Measurements from ENCODE around the gene KIF21B.

KIF21B gene

GRCh38 chr1:201014816-201015200 is 8.7 kb downstream of the KIF21B start:
- peak overlapping the region; percentile 98 for H3K27ac ChIP-seq
- H3K27me3 ChIP-seq (ENCODE audit: insufficient read depth, low read depth, severe bottlenecking) = no peaks in the 10 kb centered on the region
- no peak for DNase-seq
- no peak for TF ChIP-seq CTCF (IDR thresholded peaks at IDR 0.05; ENCODE audit: low read depth, low read length)
- H3K4me3 ChIP-seq (ENCODE audit: low read depth, low read length) = no peak overlapping the region
- peaks cover 68% of the 10 kb centered on the region for H3K36me3 ChIP-seq
- H3K9me3 ChIP-seq (ENCODE audit: severe bottlenecking) = no peaks in the 10 kb centered on the region

- Histone ChIP-seq H3K27me3 (ENCODE audit: insufficient read depth, low read depth, severe bottlenecking) (no peaks in the 10 kb centered on the region), H3K4me3 (ENCODE audit: low read depth, low read length) (no peak overlapping the region), H3K36me3 (peaks cover 68% of the 10 kb centered on the region), H3K27ac (peak overlapping the region; percentile 98), H3K9me3 (ENCODE audit: severe bottlenecking) (no peaks in the 10 kb centered on the region)
- no peak for TF ChIP-seq CTCF (IDR thresholded peaks at IDR 0.05; ENCODE audit: low read depth, low read length)
- DNase-seq = peak; percentile 72
Observed at GRCh38 chr1:201013991-201014815, 9.3 kb downstream of the KIF21B start.

- no peak for DNase-seq
Observed at GRCh38 chr1:201013031-201013485, 10.5 kb downstream of the KIF21B start.

GRCh38 chr1:201011616-201012015 is 11.9 kb downstream of the KIF21B start:
- Histone ChIP-seq H3K27me3 (ENCODE audit: insufficient read depth, low read depth, severe bottlenecking) (no peaks in the 10 kb centered on the region), H3K9me3 (ENCODE audit: severe bottlenecking) (no peaks in the 10 kb centered on the region), H3K27ac (peak overlapping the region; percentile 98), H3K36me3 (peaks cover 71% of the 10 kb centered on the region), H3K4me3 (ENCODE audit: low read depth, low read length) (no peak overlapping the region)
- peak; percentile 93 for DNase-seq
- TF ChIP-seq CTCF (IDR thresholded peaks at IDR 0.05; ENCODE audit: low read depth, low read length) = no peak

More at GRCh38 chr1:201013031-201013485, 10.5 kb downstream of the KIF21B start:
- Histone ChIP-seq H3K4me3 (ENCODE audit: low read depth, low read length) (no peak overlapping the region), H3K36me3 (peaks cover 68% of the 10 kb centered on the region), H3K27me3 (ENCODE audit: insufficient read depth, low read depth, severe bottlenecking) (no peaks in the 10 kb centered on the region), H3K27ac (peak overlapping the region; percentile 98), H3K9me3 (ENCODE audit: severe bottlenecking) (no peaks in the 10 kb centered on the region)
- no peak for TF ChIP-seq CTCF (IDR thresholded peaks at IDR 0.05; ENCODE audit: low read depth, low read length)

- Histone ChIP-seq H3K4me3 (ENCODE audit: low read depth, low read length) (no peak overlapping the region), H3K27ac (peak overlapping the region; percentile 98; the same call in 1 of the 2 replicates), H3K9me3 (ENCODE audit: severe bottlenecking) (no peaks in the 10 kb centered on the region), H3K36me3 (peaks cover 81% of the 10 kb centered on the region), H3K27me3 (ENCODE audit: insufficient read depth, low read depth, severe bottlenecking) (no peaks in the 10 kb centered on the region)
- no peak for TF ChIP-seq CTCF (IDR thresholded peaks at IDR 0.05; ENCODE audit: low read depth, low read length)
- no peak for DNase-seq
Observed at GRCh38 chr1:201009962-201010645, 13.4 kb downstream of the KIF21B start.
